ENCODE data around the gene BNIP1.

DNA sequence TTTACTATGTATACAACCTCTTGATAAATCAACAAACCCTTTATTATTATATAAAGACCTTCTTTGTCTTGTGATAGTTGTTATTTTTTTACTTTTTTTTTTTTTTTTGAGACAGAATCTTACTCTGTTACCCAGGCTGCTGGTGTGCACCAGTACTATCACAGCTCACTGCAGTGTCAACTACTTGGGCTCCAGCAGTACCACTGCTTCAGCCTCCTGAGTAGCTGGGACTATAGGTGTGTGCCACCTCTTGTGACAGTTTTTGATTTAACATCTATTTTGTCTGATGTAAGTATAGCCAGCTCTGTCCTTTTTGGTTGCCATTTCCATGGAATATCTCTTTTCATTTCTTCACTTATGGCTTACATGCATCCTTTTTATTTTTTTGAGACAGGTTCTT, 45.5 kb upstream of the BNIP1 start:
- TF ChIP-seq, protein P1, sequence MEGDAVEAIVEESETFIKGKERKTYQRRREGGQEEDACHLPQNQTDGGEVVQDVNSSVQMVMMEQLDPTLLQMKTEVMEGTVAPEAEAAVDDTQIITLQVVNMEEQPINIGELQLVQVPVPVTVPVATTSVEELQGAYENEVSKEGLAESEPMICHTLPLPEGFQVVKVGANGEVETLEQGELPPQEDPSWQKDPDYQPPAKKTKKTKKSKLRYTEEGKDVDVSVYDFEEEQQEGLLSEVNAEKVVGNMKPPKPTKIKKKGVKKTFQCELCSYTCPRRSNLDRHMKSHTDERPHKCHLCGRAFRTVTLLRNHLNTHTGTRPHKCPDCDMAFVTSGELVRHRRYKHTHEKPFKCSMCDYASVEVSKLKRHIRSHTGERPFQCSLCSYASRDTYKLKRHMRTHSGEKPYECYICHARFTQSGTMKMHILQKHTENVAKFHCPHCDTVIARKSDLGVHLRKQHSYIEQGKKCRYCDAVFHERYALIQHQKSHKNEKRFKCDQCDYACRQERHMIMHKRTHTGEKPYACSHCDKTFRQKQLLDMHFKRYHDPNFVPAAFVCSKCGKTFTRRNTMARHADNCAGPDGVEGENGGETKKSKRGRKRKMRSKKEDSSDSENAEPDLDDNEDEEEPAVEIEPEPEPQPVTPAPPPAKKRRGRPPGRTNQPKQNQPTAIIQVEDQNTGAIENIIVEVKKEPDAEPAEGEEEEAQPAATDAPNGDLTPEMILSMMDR (conservative IDR thresholded peaks at IDR 0.05), result no peak
- TF ChIP-seq EZH2 (IDR thresholded peaks at IDR 0.05; ENCODE audit: low read depth), result no peak
